GM12878 (cell line): ENCODE measurements around the gene NHS.

ENCODE experiments used
- POLR2A ChIP-seq: IDR thresholded peaks from 2 replicates; pipeline ENCODE4 v1.6.1; 2011; ENCODE audit warnings: low read depth, mild to moderate bottlenecking, low read length
- SUZ12 ChIP-seq: fragments of 200-600 bp; sonication (generic); IDR thresholded peaks from one replicate; pipeline ENCODE4 v1.6.1; 2018; ENCODE audit warnings: antibody characterized with exemption, mild to moderate bottlenecking; ENCODE audit not compliant: unreplicated experiment

DNA sequence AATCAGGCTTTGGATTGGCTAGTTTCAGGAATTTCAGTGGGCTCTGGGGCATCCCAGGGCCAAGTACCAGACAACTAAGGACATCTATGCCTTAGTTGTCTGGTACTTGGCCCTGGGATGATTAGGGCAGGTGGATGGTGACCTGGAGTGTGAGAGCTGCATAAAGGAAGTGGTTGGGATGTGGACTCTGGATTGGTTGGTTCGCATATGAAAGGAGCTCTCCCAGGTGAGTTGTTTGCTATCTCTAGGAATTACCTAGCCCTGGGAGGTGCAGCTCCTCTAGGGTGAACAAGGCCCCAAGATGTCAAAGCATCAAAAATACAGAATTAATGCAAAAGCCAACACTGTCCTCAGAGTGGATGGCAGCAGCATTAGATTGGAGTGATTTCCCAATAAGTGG, 109.6 kb downstream of the NHS start:
- TF ChIP-seq POLR2A (no peak), SUZ12 (no peak)
